NCI-H82 treated with DMSO at 0.1 percent for 48 hours (cell line): ENCODE measurements around the gene EIF5.
"Not testable (repeated sequence)": the region's sequence is repeated elsewhere in the genome, so short reads cannot be mapped to it uniquely, and the experiment has no call there.

ENCODE experiments used
- DNase-seq: peaks from one replicate; lab custom pipeline; 2025; ENCODE audit not compliant: unreplicated experiment; lab: John Stamatoyannopoulos, UW

The EIF5 gene

DNA sequence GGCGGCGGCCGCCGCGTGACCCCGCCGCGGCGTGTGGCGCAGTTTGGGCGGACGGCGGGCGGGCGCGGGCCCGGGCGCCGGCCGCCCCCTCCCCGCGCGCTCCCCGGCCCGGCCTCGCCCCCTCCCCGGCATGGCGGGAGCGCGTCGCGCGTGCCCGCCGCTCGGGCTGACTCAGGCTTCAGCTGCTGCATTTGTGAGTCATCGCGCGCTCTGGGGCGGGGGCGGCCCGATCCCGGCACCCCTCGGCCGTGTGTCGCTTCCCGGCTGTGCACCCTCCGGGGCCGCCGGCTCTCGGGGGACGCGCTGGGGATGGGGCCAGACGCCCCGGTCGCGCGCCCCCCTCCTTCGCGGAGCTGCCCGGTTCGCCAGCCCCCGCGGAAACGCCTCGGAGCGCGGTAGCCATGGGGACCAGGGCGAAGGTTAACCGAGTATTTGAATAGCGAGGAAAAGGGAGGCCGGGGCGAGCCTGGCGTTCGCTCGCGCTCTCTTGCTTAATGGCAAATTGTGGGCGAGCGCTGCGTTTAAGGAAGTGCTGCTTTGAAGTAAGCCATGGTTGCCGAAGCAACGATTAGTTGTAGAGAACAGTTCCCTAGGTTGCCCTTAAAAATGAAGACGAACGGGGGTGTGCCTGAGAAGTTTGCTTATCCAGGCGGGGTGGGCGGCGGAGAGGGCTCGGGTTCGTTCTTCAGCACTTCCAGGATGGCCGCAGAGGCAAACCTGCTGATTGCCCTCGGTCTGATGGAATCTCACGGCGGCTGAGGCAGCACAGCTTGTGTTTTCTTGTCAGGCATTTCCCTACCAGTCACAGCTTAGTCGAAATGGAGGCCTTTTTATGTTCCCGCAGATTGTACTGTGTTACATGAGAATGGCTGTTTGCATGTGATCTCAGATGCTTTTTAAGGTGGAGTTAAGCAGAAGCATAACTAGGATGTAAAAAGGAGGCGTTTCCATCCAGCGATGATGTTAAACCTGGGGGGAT, 896 bp downstream of the EIF5 start:
- no peak for DNase-seq

DNA sequence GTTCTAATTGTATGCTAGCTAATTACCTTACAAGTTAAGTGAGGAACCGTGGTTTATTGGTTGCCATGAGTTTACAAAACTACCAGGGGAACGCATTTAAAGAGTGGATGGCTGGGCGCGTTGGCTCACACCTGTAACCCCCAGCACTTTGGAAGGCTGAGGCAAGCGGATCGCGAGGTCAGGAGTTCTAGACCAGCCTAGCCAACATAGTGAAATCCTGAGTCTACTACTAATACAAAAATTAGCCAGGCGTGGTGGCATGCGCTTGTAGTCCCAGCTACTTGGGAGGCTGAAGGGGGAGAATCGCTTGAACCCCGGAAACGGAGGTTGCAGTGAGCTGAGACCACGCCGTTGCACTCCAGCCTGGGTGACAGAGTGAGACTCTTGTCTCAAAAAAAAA, 2.2 kb downstream of the EIF5 start:
- no peak for DNase-seq

DNA sequence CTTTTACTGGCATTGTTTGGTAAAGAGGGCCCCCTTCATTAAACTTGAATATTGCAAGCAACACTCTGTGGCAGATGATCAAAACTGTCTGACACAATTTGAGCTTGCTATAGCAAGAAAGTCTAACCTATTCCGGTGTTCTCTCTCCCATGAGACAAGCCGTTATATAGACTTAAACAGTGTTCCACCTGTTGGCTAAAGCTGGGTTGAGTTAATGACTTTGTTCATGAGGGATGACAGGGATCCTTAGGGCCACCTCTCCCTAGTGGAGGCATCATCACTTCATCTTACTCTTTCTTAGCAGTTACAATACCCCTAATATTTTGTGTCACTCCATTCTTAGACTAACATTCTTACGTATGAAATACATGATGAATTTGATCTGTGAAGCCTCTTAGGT, 3.8 kb downstream of the EIF5 start:
- no peak for DNase-seq

DNA sequence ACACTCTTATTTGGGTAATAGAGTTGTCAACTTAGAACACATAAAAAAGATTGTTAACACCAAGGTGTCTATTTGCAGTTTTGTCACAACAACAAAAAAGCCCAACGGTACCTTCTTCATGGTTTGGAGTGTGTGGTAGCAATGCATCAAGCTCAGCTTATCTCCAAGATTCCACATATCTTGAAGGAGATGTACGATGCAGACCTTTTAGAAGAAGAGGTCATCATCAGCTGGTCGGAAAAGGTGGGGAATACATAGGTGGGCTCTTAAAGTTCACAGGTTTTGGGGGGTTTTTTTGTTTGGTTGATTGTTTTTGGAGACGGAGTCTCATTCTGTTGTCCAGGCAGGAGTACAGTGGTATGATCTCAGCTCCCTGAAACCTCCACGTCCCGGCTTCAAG, 5.5 kb downstream of the EIF5 start:
- DNase-seq: no peak

DNA sequence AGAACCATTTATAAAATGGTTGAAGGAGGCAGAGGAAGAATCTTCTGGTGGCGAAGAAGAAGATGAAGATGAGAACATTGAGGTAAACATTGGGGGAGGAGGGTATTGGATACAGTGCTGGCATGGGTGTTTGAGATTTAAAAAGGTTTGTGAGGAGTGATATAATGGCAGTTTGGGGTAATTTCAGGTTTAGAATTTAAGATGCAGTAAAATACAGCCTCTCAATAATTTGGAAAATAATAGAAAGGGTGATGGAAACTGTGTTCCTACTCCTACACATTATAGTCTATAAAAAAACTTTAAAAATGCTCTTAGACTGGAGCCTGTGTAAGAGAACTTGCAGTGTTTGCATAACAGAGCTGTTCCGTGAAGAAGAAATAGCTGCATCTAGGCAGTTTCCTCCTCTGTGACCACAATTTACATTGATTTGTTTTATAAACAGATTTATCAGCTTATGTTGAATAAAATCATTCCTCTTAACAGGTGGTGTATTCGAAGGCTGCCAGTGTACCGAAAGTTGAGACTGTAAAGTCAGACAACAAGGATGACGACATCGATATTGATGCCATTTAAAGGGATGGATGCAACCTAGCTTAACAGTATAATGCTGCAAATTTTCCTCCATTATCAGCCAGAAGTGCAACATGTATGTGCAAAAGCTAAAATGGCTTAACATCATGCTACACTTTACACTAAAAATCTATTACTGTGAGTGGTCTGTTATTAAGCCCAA, 6.6 kb downstream of the EIF5 start:
- no peak for DNase-seq

DNA sequence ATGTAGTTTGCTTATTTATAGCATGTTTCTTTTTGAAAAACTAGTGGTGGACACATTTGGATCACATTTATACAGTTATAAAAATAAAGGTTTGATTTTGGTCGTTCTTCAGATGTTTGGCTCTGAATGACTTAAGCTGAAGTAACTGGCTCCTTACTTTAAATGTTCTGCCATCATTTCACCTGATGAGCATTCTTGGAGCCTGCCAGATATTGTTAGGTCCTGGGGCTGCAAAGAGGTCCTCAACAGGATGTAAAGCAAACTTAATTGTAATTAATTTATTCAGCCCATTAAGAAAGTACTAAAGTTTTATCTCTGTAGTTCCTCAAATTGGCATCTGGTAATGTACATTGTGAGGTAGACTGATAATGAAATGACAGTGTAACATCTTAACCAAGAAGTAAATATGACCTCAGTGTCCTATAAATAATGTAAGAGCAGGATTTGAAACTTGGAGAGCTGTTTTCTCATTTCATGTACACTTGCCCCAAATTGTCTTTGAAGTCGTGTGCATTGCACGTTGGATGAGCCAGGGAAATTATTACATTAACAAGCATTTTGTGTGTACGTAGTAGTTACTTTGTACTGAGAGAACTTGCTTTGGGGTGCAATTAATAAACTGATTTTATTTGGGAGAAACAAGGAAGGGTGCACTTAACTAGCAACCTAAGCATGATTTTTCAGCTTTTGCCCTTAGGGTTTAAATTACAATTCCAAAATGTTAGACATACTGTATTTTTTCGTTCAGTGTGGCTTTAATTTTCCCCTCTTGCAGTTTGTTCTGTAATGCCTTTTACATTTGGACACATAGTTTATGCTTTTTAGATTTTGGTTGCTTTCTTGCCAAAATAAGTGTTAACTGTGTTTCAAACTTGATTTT, 7.5 kb downstream of the EIF5 start:
- no peak for DNase-seq

DNA sequence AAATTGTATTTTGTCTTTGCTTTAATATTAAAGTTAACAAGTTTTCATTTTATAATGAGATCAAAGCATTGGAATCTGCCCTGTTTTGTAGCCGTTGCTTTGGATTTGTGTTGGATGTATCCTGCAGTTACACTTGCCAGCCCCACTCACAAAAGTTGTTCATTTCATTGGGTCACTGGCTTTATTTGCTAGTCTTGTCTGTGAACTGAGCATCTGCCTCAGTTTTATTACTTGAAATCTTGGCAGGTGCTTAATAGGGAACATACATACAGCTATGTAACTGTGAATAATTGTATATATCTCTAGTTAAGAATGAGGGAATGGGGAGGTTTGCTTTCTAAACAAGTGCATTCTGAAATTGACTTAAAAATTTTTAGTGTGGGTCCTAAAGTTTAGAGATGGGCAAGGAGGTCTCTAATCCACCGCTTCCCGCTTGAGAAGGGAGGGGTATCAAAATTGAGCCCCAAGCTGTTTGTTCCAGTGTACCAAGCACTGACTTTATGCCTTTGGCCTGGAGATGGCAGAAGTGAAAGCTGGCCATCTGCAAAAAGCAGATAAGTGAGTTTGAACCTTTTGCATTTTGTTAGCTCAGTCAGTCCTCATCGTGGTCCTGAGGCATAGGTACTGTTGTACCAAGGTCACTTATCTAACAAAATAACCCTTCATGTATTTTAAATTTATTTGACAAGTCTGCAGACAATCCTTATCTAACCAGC, 9.3 kb downstream of the EIF5 start:
- no peak for DNase-seq

DNA sequence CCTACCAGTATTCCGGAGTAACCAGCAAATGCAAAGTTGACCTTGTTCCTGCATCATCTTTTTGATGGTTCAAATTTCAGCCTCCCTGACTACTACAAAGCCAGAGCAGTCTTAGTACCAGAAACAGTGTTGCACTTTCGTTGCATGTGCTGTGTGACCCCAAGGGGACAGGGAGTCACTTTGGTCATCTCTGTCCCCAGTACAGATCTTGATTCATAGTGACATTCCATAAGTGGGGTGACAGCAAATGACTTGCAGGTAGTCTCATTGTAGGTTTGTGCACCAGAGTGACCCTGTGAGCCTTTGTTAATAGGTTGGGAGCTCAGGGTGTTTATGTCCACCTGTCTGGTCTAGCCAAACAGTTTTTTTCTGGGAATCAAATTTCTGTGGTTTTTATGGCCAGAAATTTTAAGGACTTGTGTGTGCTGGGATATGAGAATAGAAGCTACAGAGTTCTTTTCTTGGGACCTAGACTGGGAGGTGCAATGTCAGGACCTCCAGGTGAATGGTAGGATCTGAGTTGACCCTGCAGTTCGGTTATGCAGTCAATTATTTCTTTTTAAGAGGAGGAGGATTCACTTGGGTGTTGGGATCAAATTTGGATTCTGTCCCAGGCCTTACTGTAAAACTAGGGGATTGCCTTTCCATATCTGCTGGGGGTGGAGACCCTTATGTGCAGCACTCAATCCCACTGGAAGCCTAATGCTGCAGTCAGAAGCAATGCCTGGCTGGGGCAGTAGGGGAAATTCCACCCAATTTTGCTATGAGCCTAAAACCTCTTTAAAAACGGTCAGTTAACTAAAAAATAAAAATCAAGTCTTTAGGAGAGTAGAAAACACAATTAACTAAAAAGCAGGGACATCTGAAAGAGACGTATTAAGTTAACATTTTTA, 10.1 kb downstream of the EIF5 start:
- no peak for DNase-seq

DNA sequence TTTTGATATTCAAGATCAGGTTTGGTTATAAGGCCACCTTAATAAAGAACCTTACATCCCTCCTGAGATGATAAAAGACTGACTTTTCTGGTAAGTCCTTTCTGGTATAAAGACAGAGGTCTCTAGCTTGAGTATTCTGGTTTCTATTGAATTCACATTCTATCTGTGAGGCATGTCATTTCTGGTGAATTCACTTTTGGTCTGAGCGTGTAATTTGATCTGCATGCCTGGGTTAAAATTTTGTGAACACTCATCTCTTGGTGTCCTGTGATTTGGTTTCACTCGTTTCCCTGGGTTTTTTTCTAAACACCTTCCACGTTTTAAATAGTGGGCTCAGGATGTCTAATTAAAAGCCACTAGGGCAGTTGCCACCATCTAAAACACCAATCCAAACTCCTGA, 12.2 kb downstream of the EIF5 start:
- DNase-seq: no peak

DNA sequence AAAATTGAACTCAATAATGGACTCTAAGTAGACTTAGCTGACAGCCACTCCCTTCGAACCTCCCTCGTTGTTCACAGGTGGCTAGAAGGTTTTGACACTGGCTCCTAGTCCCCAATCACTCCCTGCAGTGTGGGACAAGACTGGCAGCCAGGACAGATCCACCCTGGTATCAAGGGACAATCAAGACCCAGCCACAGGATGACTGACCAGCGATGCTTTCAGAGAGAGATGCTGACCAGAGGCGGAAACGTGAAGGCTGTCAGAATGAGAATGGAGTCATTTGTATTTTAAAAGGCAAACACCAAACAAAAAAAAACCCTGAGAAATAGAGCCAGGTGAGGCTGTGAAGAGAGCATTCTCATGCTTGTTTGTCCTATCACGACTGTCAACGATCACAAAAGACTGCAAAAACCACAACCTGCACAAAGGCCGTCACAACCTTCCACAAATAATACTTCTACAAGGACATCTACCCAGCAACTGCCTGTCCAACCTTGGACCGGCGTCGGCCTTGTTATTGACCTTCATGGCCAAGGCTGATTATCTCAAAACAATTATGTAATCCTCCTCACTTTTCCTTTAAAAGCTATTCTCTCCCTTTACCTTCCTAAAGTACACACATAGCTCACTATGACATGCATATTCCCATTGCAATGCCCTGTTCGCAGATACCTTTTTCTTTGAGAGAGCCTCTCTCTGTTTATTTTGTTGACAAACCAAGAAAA, 13.2 kb downstream of the EIF5 start:
- no peak for DNase-seq

DNA sequence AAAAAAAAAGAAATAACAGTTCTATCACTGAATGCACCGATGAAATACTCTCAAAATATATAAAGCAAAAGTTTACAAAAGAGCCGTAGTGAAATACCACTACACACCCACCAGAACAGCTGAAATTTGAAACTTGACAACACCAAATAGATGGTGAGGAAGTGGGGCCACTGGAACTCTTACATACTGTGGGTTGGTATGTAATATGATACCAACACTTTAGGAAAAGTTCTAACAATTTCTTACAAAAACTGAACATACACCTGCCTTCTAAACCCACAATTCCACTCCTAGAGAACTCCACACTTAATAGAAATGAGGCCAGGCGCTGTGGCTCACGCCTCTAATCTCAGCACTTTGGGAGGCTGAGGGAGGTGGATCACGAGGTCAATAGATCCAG, 14.1 kb downstream of the EIF5 start:
- no peak for DNase-seq

DNA sequence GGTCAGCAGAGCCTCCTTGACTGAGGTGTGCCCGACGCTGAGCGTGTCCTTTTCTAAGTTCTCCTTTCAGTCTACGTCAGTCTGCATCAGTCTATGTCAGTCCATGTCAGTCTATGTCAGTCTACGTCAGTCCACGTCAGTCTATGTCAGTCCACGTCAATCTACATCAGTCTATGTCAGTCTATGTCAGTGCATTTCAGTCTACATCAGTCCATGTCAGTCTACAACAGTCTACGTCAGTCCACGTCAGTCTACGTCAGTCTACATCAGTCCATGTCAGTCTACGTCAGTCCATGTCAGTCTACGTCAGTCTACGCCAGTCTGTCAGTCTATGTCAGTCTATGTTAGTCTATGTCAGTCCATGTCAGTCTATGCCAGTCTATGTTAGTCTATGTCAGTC, 15.9 kb downstream of the EIF5 start:
- no peak for DNase-seq

DNA sequence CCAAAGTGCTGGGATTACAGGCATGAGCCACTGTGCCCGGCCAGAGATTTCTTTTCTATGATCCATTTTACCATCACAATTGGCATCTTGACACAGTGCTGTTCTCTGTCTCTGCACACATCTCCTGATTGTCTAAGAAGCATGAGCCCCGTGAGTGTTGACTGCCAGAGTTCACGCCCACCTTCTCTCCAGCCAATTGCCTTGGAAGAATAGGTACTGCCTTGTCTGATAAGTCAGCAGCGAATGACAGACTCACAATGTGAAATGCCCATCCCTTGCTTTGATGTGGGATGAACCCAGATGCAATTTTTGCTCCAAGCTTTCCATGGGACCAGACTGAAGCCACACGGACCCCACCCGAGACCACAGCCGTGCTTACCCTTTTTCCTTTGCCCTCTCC, 19.3 kb downstream of the EIF5 start:
- no peak for DNase-seq

DNA sequence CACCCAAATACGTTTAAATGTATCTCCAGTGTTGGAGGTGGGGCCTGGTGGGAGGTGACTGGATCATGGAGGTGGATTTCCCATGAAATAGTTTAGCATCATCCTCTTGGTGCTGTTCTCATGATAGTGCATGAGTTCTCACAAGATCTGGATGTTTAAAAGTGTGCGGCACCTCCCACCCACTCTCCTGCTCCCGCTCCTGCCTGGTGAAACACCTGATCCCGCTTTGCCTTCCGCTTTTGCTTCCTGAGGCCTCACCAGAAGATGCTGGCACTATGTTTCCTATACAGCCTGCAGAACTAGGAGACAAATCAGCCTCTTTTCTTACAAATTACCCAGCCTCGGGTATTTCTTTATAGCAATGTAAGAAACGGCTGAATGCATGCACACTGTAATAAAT, 20.1 kb downstream of the EIF5 start:
- DNase-seq: no peak

DNA sequence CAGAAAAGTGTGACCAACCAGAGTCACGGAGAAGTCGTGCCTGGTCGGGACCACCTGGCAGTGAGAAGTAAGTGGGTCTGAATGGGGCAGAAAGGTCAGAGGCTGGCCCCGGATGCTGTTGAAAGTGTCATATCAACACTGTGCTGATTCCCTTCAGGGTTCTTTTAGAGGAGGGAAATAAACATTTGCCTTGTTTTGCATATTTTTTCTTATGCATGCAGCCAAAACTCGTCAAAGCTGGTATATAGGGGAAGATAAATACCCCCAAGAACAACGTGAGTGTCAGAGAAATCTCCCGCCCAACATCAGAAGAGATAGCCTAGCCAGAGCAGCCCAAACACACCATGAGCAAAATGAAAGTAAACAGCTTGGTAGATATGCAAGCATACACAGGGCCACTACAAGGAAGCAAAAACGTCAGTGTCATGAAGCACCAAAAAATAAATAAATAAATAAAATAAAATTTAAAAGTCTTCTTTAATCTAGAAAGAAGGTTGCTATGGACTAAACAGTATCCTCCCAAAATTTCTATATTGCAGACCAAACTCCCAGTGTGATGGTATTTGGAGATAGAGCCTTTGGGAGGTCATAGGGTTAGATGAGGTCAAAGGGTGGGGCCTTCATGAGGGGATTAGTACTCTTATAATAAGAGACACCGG, 22.1 kb downstream of the EIF5 start:
- DNase-seq: no peak

DNA sequence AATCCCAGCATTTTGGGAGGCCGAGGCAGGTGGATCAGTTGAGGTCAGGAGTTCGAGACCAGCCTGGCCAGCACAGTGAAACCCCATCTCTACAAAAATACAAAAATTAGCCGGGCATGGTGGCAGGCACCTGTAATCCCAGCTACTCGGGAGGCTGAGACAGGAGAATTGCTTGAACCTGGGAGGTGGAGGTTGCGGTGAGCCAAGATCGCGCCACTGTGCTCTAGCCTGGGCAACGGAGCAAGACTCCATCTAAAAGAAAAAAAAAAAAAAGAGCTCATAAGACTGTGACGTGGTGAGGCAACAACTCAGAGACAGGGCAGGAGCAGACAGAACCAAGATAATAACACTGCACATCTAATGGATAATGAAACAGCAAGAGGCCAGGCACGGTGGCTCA, 23.5 kb downstream of the EIF5 start:
- not testable (repeated sequence) for DNase-seq

DNA sequence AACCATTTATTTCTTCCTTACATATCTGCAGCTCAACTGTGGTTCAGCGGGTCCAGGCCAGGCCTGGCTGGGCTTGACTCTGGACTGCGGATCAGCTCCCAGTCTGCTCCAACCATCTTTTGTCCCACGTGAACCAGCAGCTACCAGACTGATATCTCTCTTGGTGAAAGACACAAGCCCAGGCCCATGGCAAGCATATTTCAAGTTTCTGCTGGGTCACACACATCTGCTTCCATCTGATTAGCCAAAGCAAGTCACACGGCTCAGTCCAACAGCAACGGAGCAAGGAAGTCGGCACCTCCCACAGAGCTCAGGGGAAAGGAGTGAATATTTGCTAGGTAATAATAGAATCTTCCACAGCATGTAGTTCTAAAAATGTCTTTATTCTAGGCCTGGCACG, 26.5 kb downstream of the EIF5 start:
- no peak for DNase-seq

DNA sequence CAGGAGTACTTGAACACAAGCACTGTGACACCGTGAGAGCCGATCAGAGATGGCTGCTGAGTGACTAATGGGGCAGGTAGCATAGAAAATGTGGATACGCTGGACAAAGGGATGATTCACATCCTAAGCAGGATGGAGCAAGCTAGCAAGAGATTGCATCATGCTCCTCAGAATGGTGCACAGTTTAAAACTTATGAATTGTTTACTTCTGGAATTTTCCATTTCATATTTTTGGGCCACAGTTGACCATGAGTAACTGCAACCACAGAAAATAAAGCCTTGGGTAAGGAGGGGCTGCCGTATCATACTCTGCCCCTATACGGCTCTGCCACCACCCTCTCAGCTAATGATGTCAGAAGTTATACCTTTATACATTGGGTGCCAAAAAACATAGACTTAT, 27.8 kb downstream of the EIF5 start:
- DNase-seq: no peak

DNA sequence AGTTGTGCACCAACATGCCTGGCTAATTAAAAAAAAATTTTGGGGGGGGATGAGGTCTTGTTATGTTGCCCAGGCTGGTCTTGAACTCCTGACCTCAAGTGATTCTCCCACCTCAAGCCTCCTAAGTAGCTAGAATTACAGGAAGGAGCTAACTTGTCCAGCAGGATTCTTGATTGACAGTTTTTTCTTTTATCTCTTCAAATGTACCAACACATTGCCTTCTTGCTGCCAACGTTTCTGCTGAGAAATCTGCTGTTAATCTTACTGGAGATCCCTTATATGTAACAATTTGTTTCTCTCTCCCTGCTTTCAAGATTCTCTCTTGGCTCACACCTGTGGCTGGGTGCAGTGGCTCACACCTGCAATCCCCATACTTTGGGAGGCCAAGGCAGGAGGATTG, 28.7 kb downstream of the EIF5 start:
- DNase-seq: no peak
